ENCODE measurements around the gene FOS. TPM values are rescaled to one million over a fixed set of nuclear protein-coding genes. Genes with fewer than 3 reads are reported as not detected.

FOS gene
- total RNA-seq, 2 experiments from 2014 or later = 201 to 219 TPM

GRCh38 chr14:75286313-75286712, 7.7 kb downstream of the FOS start:
- CTCF ChIA-PET = interaction anchor here (1.1 to 6.1 kb wide), 2 partner anchors 10 to 127 kb away, joined by 3 to 28 read pairs; no protein-coding TSS in a partner anchor
- Mint-ChIP-seq H3K36me3 (ENCODE audit: low read depth) (peaks cover under 1% of the 10 kb centered on the region), H3K27ac (no peak overlapping the region), H3K4me3 (no peak overlapping the region), H3K27me3 (ENCODE audit: low read depth) (peaks cover 51% of the 10 kb centered on the region), H3K9me3 (ENCODE audit: insufficient read depth) (no peaks in the 10 kb centered on the region), H3K4me1 (ENCODE audit: low read depth) (peaks cover 4% of the 10 kb centered on the region)
- no peak for DNase-seq
- POLR2A ChIA-PET = no interaction called here
- no peak for ATAC-seq

GRCh38 chr14:75289840-75290388, 11.3 kb downstream of the FOS start:
- Mint-ChIP-seq H3K27ac (no peak overlapping the region), H3K4me1 (ENCODE audit: low read depth) (peaks cover 13% of the 10 kb centered on the region), H3K36me3 (ENCODE audit: low read depth) (no peaks in the 10 kb centered on the region), H3K4me3 (no peak overlapping the region), H3K9me3 (ENCODE audit: insufficient read depth) (no peaks in the 10 kb centered on the region), H3K27me3 (ENCODE audit: low read depth) (peaks cover 38% of the 10 kb centered on the region)
- CTCF ChIA-PET = interaction anchor here (0.5 to 1.4 kb wide), 6 partner anchors 9 to 158 kb away, joined by 3 to 4 read pairs (median 3); no protein-coding TSS in a partner anchor
- DNase-seq = no peak
- POLR2A ChIA-PET = interaction anchor here (1.1 to 1.2 kb wide), 2 partner anchors 9 to 180 kb away, joined by 3 read pairs; no protein-coding TSS in a partner anchor
- no peak for ATAC-seq

- no peaks in the 10 kb centered on the region for H3K9me3 Mint-ChIP-seq (ENCODE audit: insufficient read depth)
- no peak overlapping the region for H3K27ac Mint-ChIP-seq
- peaks cover 21% of the 10 kb centered on the region for H3K4me1 Mint-ChIP-seq (ENCODE audit: low read depth)
- POLR2A ChIA-PET = interaction anchor here (1.1 to 1.3 kb wide), 3 partner anchors 10 to 181 kb away, joined by 3 read pairs; partner anchors contain the start of gene FOS
- ATAC-seq = no peak
- H3K36me3 Mint-ChIP-seq (ENCODE audit: low read depth) = no peaks in the 10 kb centered on the region
- peaks cover 31% of the 10 kb centered on the region for H3K27me3 Mint-ChIP-seq (ENCODE audit: low read depth)
- H3K4me3 Mint-ChIP-seq = no peak overlapping the region
- CTCF ChIA-PET = interaction anchor here (1.1 kb wide), 1 partner anchor 154 kb away, joined by 3 read pairs; no protein-coding TSS in a partner anchor
- DNase-seq = no peak
Observed at GRCh38 chr14:75290851-75291250, 12.2 kb downstream of the FOS start.

GRCh38 chr14:75291331-75291730, 12.7 kb downstream of the FOS start:
- CTCF ChIA-PET = interaction anchor here (1.1 kb wide), 1 partner anchor 155 kb away, joined by 3 read pairs; no protein-coding TSS in a partner anchor
- Mint-ChIP-seq H3K4me1 (ENCODE audit: low read depth) (peaks cover 26% of the 10 kb centered on the region), H3K4me3 (no peak overlapping the region), H3K27me3 (ENCODE audit: low read depth) (peaks cover 28% of the 10 kb centered on the region), H3K27ac (no peak overlapping the region), H3K36me3 (ENCODE audit: low read depth) (no peaks in the 10 kb centered on the region), H3K9me3 (ENCODE audit: insufficient read depth) (no peaks in the 10 kb centered on the region)
- DNase-seq = no peak
- POLR2A ChIA-PET = interaction anchor here (1.1 to 1.3 kb wide), 3 partner anchors 10 to 182 kb away, joined by 3 read pairs; partner anchors contain the start of gene FOS
- no peak for ATAC-seq

- ChIA-PET POLR2A (interaction anchor here (1.0 kb wide), 2 partner anchors 33 to 165 kb away, joined by 3 read pairs; partner anchors contain the start of gene NEK9), CTCF (interaction anchor here (0.9 kb wide), 1 partner anchor 9 kb away, joined by 5 read pairs; no protein-coding TSS in a partner anchor)
- DNase-seq (no peak), ATAC-seq (no peak)
- no peaks in the 10 kb centered on the region for H3K36me3 Mint-ChIP-seq (ENCODE audit: low read depth)
- H3K9me3 Mint-ChIP-seq (ENCODE audit: insufficient read depth) = no peaks in the 10 kb centered on the region
- peaks cover 28% of the 10 kb centered on the region for H3K4me1 Mint-ChIP-seq (ENCODE audit: low read depth)
- no peak overlapping the region for H3K27ac Mint-ChIP-seq
- H3K27me3 Mint-ChIP-seq (ENCODE audit: low read depth) = peaks cover 23% of the 10 kb centered on the region
- no peak overlapping the region for H3K4me3 Mint-ChIP-seq
Observed at GRCh38 chr14:75292101-75292563, 13.5 kb downstream of the FOS start.

- no peak for ATAC-seq
- Mint-ChIP-seq H3K4me1 (ENCODE audit: low read depth) (peaks cover 24% of the 10 kb centered on the region), H3K27ac (no peak overlapping the region), H3K9me3 (ENCODE audit: insufficient read depth) (no peaks in the 10 kb centered on the region), H3K27me3 (ENCODE audit: low read depth) (peaks cover 18% of the 10 kb centered on the region), H3K36me3 (ENCODE audit: low read depth) (no peaks in the 10 kb centered on the region), H3K4me3 (no peak overlapping the region)
- DNase-seq = no peak
- POLR2A ChIA-PET = interaction anchor here (1.0 to 1.6 kb wide), 4 partner anchors 9 to 166 kb away, joined by 3 to 7 read pairs (median 4); partner anchors contain the start of gene NEK9
- CTCF ChIA-PET = interaction anchor here (13.6 kb wide), 1 partner anchor 166 kb away, joined by 216 read pairs; the partner anchor contains the start of gene NEK9
Observed at GRCh38 chr14:75292886-75293285, 14.3 kb downstream of the FOS start.

- ATAC-seq (peak; percentile 83), DNase-seq (peak; percentile 95)
- Mint-ChIP-seq H3K4me3 (peak overlapping the region; percentile 78), H3K27me3 (ENCODE audit: low read depth) (peaks cover 17% of the 10 kb centered on the region), H3K9me3 (ENCODE audit: insufficient read depth) (no peaks in the 10 kb centered on the region), H3K27ac (peak overlapping the region; percentile 90), H3K4me1 (ENCODE audit: low read depth) (peaks cover 24% of the 10 kb centered on the region), H3K36me3 (ENCODE audit: low read depth) (no peaks in the 10 kb centered on the region)
- ChIA-PET CTCF (interaction anchor here (0.7 to 13.6 kb wide), 18 partner anchors 10 to 441 kb away, joined by 3 to 216 read pairs (median 4); partner anchors contain the start of gene NEK9), POLR2A (interaction anchor here (0.6 to 2.0 kb wide), 8 partner anchors 10 to 434 kb away, joined by 3 to 9 read pairs (median 5); partner anchors contain the start of genes FOS and TMED10)
Observed at GRCh38 chr14:75293920-75294648, 15.5 kb downstream of the FOS start.

GRCh38 chr14:75294649-75295033, 16.0 kb downstream of the FOS start:
- peak overlapping the region; percentile 80 for H3K27ac Mint-ChIP-seq
- DNase-seq = no peak
- ChIA-PET CTCF (interaction anchor here (0.7 to 13.6 kb wide), 23 partner anchors 9 to 441 kb away, joined by 3 to 216 read pairs (median 4); partner anchors contain the start of gene NEK9), POLR2A (interaction anchor here (0.6 to 2.0 kb wide), 7 partner anchors 13 to 434 kb away, joined by 3 to 9 read pairs (median 4); partner anchors contain the start of genes FOS and TMED10)
- peak overlapping the region; percentile 78 for H3K4me3 Mint-ChIP-seq
- peaks cover 24% of the 10 kb centered on the region for H3K4me1 Mint-ChIP-seq (ENCODE audit: low read depth)
- H3K27me3 Mint-ChIP-seq (ENCODE audit: low read depth) = peaks cover 14% of the 10 kb centered on the region
- ATAC-seq = no peak
- no peaks in the 10 kb centered on the region for H3K36me3 Mint-ChIP-seq (ENCODE audit: low read depth)
- no peaks in the 10 kb centered on the region for H3K9me3 Mint-ChIP-seq (ENCODE audit: insufficient read depth)

- ATAC-seq (no peak), DNase-seq (peak; percentile 42)
- Mint-ChIP-seq H3K4me3 (peak overlapping the region; percentile 78), H3K9me3 (ENCODE audit: insufficient read depth) (no peaks in the 10 kb centered on the region), H3K4me1 (ENCODE audit: low read depth) (peaks cover 24% of the 10 kb centered on the region), H3K27me3 (ENCODE audit: low read depth) (peaks cover 9% of the 10 kb centered on the region), H3K27ac (peak overlapping the region; percentile 80), H3K36me3 (ENCODE audit: low read depth) (no peaks in the 10 kb centered on the region)
- ChIA-PET POLR2A (interaction anchor here (1.2 to 2.0 kb wide), 4 partner anchors 36 to 168 kb away, joined by 3 to 9 read pairs (median 5); partner anchors contain the start of genes NEK9 and TMED10), CTCF (interaction anchor here (0.6 to 13.6 kb wide), 29 partner anchors 8 to 412 kb away, joined by 3 to 216 read pairs (median 4); partner anchors contain the start of genes ACYP1 and NEK9)
Observed at GRCh38 chr14:75295061-75295461, 16.4 kb downstream of the FOS start.

- Mint-ChIP-seq H3K27ac (peak overlapping the region; percentile 71), H3K4me1 (ENCODE audit: low read depth) (peaks cover 24% of the 10 kb centered on the region), H3K9me3 (ENCODE audit: insufficient read depth) (no peaks in the 10 kb centered on the region), H3K27me3 (ENCODE audit: low read depth) (peaks cover 7% of the 10 kb centered on the region), H3K36me3 (ENCODE audit: low read depth) (no peaks in the 10 kb centered on the region), H3K4me3 (peak overlapping the region; percentile 78)
- CTCF ChIA-PET = interaction anchor here (0.6 to 13.6 kb wide), 31 partner anchors 8 to 412 kb away, joined by 3 to 216 read pairs (median 4); partner anchors contain the start of genes ACYP1 and NEK9
- peak; percentile 84 for DNase-seq
- POLR2A ChIA-PET = interaction anchor here (1.8 to 2.0 kb wide), 3 partner anchors 37 to 169 kb away, joined by 4 to 9 read pairs (median 6); partner anchors contain the start of genes NEK9 and TMED10
- peak; percentile 14 for ATAC-seq
Observed at GRCh38 chr14:75295491-75296345, 17.1 kb downstream of the FOS start.
